Hepatocyte (in vitro differentiated cells): ENCODE data around the gene DDIT4. TPM values are rescaled to one million over a fixed set of nuclear protein-coding genes. Genes with fewer than 3 reads are reported as not detected.

Source experiments
- DNase-seq: peaks from one replicate; pipeline ENCODE4 v3.0.0-alpha.2; 2016; ENCODE audit warnings: low spot score
- H2AFZ ChIP-seq: fragments of 200-600 bp; sonication (generic); 2 replicates; pipeline ENCODE4 v1.6.0; 2016; ENCODE audit warnings: antibody characterized with exemption, mild to moderate bottlenecking
- H3K27ac ChIP-seq: fragments of 200-600 bp; sonication (generic); 2 replicates; pipeline ENCODE4 v1.5.1; 2016; ENCODE audit warnings: mild to moderate bottlenecking
- H3K27me3 ChIP-seq: fragments of 200-600 bp; sonication (generic); 2 replicates; pipeline ENCODE4 v1.6.1; 2016
- H3K36me3 ChIP-seq: fragments of 200-600 bp; sonication (generic); replicated peaks from 2 replicates; pipeline ENCODE4 v1.5.1; 2016; ENCODE audit warnings: low read depth; ENCODE audit not compliant: insufficient read depth
- H3K4me1 ChIP-seq: fragments of 200-600 bp; sonication (generic); 2 replicates; pipeline ENCODE4 v1.5.1; 2016; ENCODE audit warnings: mild to moderate bottlenecking, moderate library complexity; ENCODE audit not compliant: insufficient read depth
- H3K4me2 ChIP-seq: fragments of 200-600 bp; sonication (generic); 2 replicates; pipeline ENCODE4 v1.6.0; 2016
- H3K4me3 ChIP-seq: fragments of 200-600 bp; sonication (generic); 2 replicates; pipeline ENCODE4 v1.5.1; 2016; ENCODE audit warnings: mild to moderate bottlenecking
- H3K79me2 ChIP-seq: fragments of 200-600 bp; sonication (generic); 2 replicates; pipeline ENCODE4 v1.6.0; 2017; ENCODE audit warnings: mild to moderate bottlenecking
- H3K9me2 ChIP-seq: fragments of 200-600 bp; sonication (generic); replicated peaks from 2 replicates; pipeline ENCODE4 v1.6.0; 2017; ENCODE audit warnings: mild to moderate bottlenecking; ENCODE audit not compliant: insufficient read depth
- H3K9me3 ChIP-seq: fragments of 200-600 bp; sonication (generic); 2 replicates; pipeline ENCODE4 v1.5.1; 2016; ENCODE audit warnings: low read depth, mild to moderate bottlenecking
- H4K20me1 ChIP-seq: fragments of 200-600 bp; sonication (generic); 2 replicates; pipeline ENCODE4 v1.6.0; 2016; ENCODE audit warnings: mild to moderate bottlenecking; ENCODE audit not compliant: insufficient read depth, poor library complexity, severe bottlenecking
- CTCF ChIP-seq: fragments of 200-600 bp; sonication (generic); IDR thresholded peaks from 2 replicates; pipeline ENCODE4 v1.5.1; 2016; ENCODE audit warnings: antibody characterized with exemption, mild to moderate bottlenecking; ENCODE audit not compliant: poor library complexity
- EZH2 ChIP-seq: fragments of 200-600 bp; sonication (generic); IDR thresholded peaks from 2 replicates; pipeline ENCODE4 v1.6.1; 2016; ENCODE audit warnings: antibody characterized with exemption, mild to moderate bottlenecking, borderline replicate concordance
- EZH2phosphoT487 ChIP-seq: fragments of 200-600 bp; sonication (generic); IDR thresholded peaks from one replicate; pipeline ENCODE4 v1.6.1; 2018; ENCODE audit warnings: antibody characterized with exemption, mild to moderate bottlenecking, low read depth, moderate library complexity; ENCODE audit not compliant: unreplicated experiment, severe bottlenecking
- WGBS: methylation state at CpG from one replicate; pipeline ENCODE4 v1.1.6; 2016; ENCODE audit warnings: low lambda C conversion rate; ENCODE audit errors: missing lambda C conversion rate; 5-methylcytosine and 5-hydroxymethylcytosine counted together
- polyA plus RNA-seq: library from polyadenylated mRNA; unstranded; fragments of >200 nt; fragmentation: Nextera tagmentation; extraction: Ambion mirVana; gene quantifications from 2 replicates; pipeline ENCODE4 v1.2.1, GENCODE V29; 2016
- total RNA-seq: library from RNA; depleted of rRNA; stranded (reverse); fragments of >200 nt; gene quantifications from 2 replicates; pipeline ENCODE4 v1.2.3, GENCODE V29; 2014

The DDIT4 gene
- total and polyA plus RNA-seq, 2 experiments from 2014 or later, result 165 to 235 TPM

- TF ChIP-seq EZH2 (no peak), EZH2phosphoT487 (no peak), CTCF (no peak)
- 95% methylated on average over 6 of the region's 6 CpGs for WGBS
- Histone ChIP-seq H3K79me2 (peaks cover 19% of the 10 kb centered on the region), H3K9me3 (no peaks in the 10 kb centered on the region), H3K4me1 (no peaks in the 10 kb centered on the region), H3K27me3 (no peaks in the 10 kb centered on the region), H3K9me2 (no peaks in the 10 kb centered on the region), H3K27ac (no peak overlapping the region), H3K36me3 (no peaks in the 10 kb centered on the region), H4K20me1 (no peaks in the 10 kb centered on the region), H3K4me2 (no peak overlapping the region), H2AFZ (no peak overlapping the region), H3K4me3 (no peak overlapping the region)
- DNase-seq, result no peak
Measured at GRCh38 chr10:72234560-72235095, 39.1 kb upstream of the DDIT4 start.

- Histone ChIP-seq H3K36me3 (no peaks in the 10 kb centered on the region), H3K4me1 (no peaks in the 10 kb centered on the region), H3K4me3 (no peak overlapping the region), H3K9me3 (no peaks in the 10 kb centered on the region), H4K20me1 (no peaks in the 10 kb centered on the region), H3K4me2 (no peak overlapping the region), H3K27ac (no peak overlapping the region), H3K9me2 (no peaks in the 10 kb centered on the region), H3K27me3 (no peaks in the 10 kb centered on the region), H3K79me2 (peaks cover 11% of the 10 kb centered on the region), H2AFZ (no peak overlapping the region)
- no peak for DNase-seq
- 95% methylated on average over 6 of the region's 6 CpGs for WGBS
- TF ChIP-seq EZH2 (no peak), EZH2phosphoT487 (no peak)
Measured at GRCh38 chr10:72235544-72236279, 38.0 kb upstream of the DDIT4 start.

DNA sequence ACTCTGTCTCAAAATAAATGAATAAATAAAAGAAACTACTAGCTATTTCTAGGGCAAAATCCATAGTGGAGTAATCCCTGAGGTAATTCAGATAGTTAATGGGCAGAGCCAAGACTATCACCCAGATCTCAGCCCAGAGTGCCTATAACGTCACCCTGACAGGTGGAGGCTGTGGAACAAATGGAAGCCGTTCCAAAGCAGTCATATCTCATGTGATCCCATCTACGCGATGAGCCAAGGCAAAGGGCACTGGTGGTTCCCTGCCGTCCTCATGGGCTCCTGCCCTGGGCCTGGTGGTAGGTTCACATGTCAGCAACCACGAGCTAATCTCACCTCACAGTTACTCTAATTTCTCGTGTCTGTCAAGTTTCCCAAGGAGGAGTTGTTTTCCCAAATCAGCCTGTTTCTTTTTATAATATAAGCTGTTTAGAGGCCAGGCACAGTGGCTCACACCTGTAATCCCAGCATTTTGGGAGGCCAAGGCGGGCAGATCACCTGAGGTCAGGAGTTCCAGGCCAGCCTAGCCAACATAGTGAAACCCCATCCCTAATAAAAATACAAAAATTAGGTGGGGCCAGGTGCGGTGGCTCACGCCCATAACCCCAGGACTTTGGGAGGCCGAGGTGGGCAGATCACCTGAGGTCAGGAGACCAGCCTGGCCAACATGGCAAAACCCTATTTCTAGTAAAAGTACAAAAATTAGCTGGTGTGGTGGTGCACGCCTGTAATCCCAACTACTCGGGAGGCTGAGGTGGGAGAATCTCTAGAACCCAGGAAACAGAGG, 35.1 kb upstream of the DDIT4 start:
- Histone ChIP-seq H3K9me2 (no peaks in the 10 kb centered on the region), H3K9me3 (no peaks in the 10 kb centered on the region), H3K27me3 (no peaks in the 10 kb centered on the region), H3K4me3 (no peak overlapping the region), H3K4me2 (no peak overlapping the region), H3K27ac (no peak overlapping the region), H4K20me1 (no peaks in the 10 kb centered on the region), H3K79me2 (no peaks in the 10 kb centered on the region), H2AFZ (no peak overlapping the region), H3K4me1 (peaks cover 7% of the 10 kb centered on the region), H3K36me3 (no peaks in the 10 kb centered on the region)
- WGBS, result 96% methylated on average over 13 of the region's 13 CpGs
- no peak for DNase-seq
- TF ChIP-seq CTCF (no peak), EZH2phosphoT487 (no peak), EZH2 (no peak)

- no peak for TF ChIP-seq EZH2
- no peak for TF ChIP-seq EZH2phosphoT487
- no peak for TF ChIP-seq CTCF
- Histone ChIP-seq H3K27me3 (no peaks in the 10 kb centered on the region), H3K27ac (no peak overlapping the region)
Measured at GRCh38 chr10:72239409-72239808, 34.3 kb upstream of the DDIT4 start.

More at GRCh38 chr10:72239409-72239808, 34.3 kb upstream of the DDIT4 start:
- Histone ChIP-seq H3K9me3 (no peaks in the 10 kb centered on the region), H3K4me3 (no peak overlapping the region), H3K9me2 (no peaks in the 10 kb centered on the region), H2AFZ (no peak overlapping the region), H3K36me3 (no peaks in the 10 kb centered on the region), H3K4me1 (peaks cover 9% of the 10 kb centered on the region), H4K20me1 (no peaks in the 10 kb centered on the region), H3K4me2 (no peak overlapping the region), H3K79me2 (no peaks in the 10 kb centered on the region)
- no peak for DNase-seq
- 61% methylated on average over 1 of the region's 1 CpG for WGBS
